Neural cell (in vitro differentiated cells): ENCODE data around the gene COL9A1. TPM values are rescaled to one million over a fixed set of nuclear protein-coding genes. Genes with fewer than 3 reads are reported as not detected.
"Not testable (repeated sequence)": the region's sequence is repeated elsewhere in the genome, so short reads cannot be mapped to it uniquely, and the experiment has no call there.

ENCODE experiments used
- H2AFZ ChIP-seq: fragments of 200-600, 300-800 bp; sonication (generic), shearing (Covaris generic); 2 replicates; pipeline ENCODE4 v1.6.0; 2014; ENCODE audit warnings: low read depth, mild to moderate bottlenecking, antibody characterized with exemption, low read length, moderate library complexity
- H3F3A ChIP-seq: fragments of 200-600 bp; shearing (Covaris generic); 2 replicates; pipeline ENCODE4 v1.6.1; 2016; ENCODE audit warnings: mild to moderate bottlenecking, moderate library complexity, mixed read lengths, antibody characterized with exemption, low read length; ENCODE audit not compliant: insufficient read depth, poor library complexity, severe bottlenecking
- H3K27ac ChIP-seq: fragments of 200-600, 300-800 bp; sonication (generic), shearing (Covaris generic); 2 replicates; pipeline ENCODE4 v1.5.1; 2014; ENCODE audit warnings: mild to moderate bottlenecking, low read length, moderate library complexity
- H3K27me3 ChIP-seq: fragments of 300-800, 200-600 bp; sonication (generic), shearing (Covaris generic); 2 replicates; pipeline ENCODE4 v1.6.0; 2014; ENCODE audit warnings: mild to moderate bottlenecking, low read depth, low read length, moderate library complexity; ENCODE audit not compliant: insufficient read depth
- H3K36me3 ChIP-seq: fragments of 300-800, 200-600 bp; sonication (generic), shearing (Covaris generic); 2 replicates; pipeline ENCODE4 v1.5.1; 2014; ENCODE audit warnings: mild to moderate bottlenecking, antibody characterized with exemption, low read length, moderate library complexity; ENCODE audit not compliant: insufficient read depth
- H3K4me2 ChIP-seq: fragments of 300-800, 200-600 bp; sonication (generic), shearing (Covaris generic); 2 replicates; pipeline ENCODE4 v1.6.0; 2014; ENCODE audit warnings: mild to moderate bottlenecking, low read length
- H3K4me3 ChIP-seq: fragments of 300-800, 200-600 bp; sonication (generic), shearing (Covaris generic); 2 replicates; pipeline ENCODE4 v1.5.1; 2014; ENCODE audit warnings: mild to moderate bottlenecking, low read length, moderate library complexity
- H3K79me2 ChIP-seq: fragments of 200-600 bp; shearing (Covaris generic); replicated peaks from 2 replicates; pipeline ENCODE4 v1.6.0; 2014; ENCODE audit warnings: mild to moderate bottlenecking, low read length, moderate library complexity; ENCODE audit not compliant: insufficient read depth
- H3K9ac ChIP-seq: fragments of 300-800, 200-600 bp; sonication (generic), shearing (Covaris generic); 2 replicates; pipeline ENCODE4 v1.6.1; 2016; ENCODE audit warnings: mild to moderate bottlenecking, low read length, mixed read lengths
- H3K9me2 ChIP-seq: fragments of 200-600 bp; shearing (Covaris generic); 2 replicates; pipeline ENCODE4 v1.6.1; 2016; ENCODE audit warnings: mild to moderate bottlenecking, low read length, mixed read lengths; ENCODE audit not compliant: insufficient read depth
- H3K9me3 ChIP-seq: fragments of 200-600, 300-800 bp; sonication (generic), shearing (Covaris generic); 2 replicates; pipeline ENCODE4 v1.6.1; 2016; ENCODE audit warnings: mild to moderate bottlenecking, mixed run types, low read length, moderate library complexity, mixed read lengths
- H4K20me1 ChIP-seq: fragments of 200-600 bp; shearing (Covaris generic); 2 replicates; pipeline ENCODE4 v1.6.1; 2016; ENCODE audit warnings: mild to moderate bottlenecking, mixed run types; ENCODE audit not compliant: insufficient read depth
- CTCF ChIP-seq: fragments of 450-650 bp; IDR thresholded peaks from 2 replicates; pipeline ENCODE4 v1.5.1; 2014; ENCODE audit warnings: antibody characterized with exemption, mild to moderate bottlenecking, moderate library complexity; ENCODE audit not compliant: poor library complexity, severe bottlenecking
- EP300 ChIP-seq: fragments of 450-650 bp; conservative IDR thresholded peaks from 2 replicates; pipeline ENCODE4 v1.6.1; 2014; ENCODE audit warnings: antibody characterized with exemption, mild to moderate bottlenecking, moderate library complexity; ENCODE audit not compliant: poor library complexity, severe bottlenecking
- EZH2 ChIP-seq: fragments of 200-600, 300-800 bp; shearing (Covaris generic), sonication (generic); IDR thresholded peaks from 2 replicates; pipeline ENCODE4 v1.6.1; 2014; ENCODE audit warnings: antibody characterized with exemption, low read length, borderline replicate concordance, mild to moderate bottlenecking; ENCODE audit not compliant: insufficient read depth, poor library complexity, severe bottlenecking
- MXI1 ChIP-seq: fragments of 450-650 bp; conservative IDR thresholded peaks from 2 replicates; pipeline ENCODE4 v1.6.1; 2014; ENCODE audit warnings: antibody characterized with exemption, mild to moderate bottlenecking; ENCODE audit not compliant: poor library complexity, severe bottlenecking
- POLR2AphosphoS5 ChIP-seq: IDR thresholded peaks from 2 replicates; pipeline ENCODE4 v1.6.1; 2012
- RAD21 ChIP-seq: fragments of 450-650 bp; conservative IDR thresholded peaks from 2 replicates; pipeline ENCODE4 v1.6.1; 2014; ENCODE audit warnings: antibody characterized with exemption, mild to moderate bottlenecking, moderate library complexity
- REST ChIP-seq: IDR thresholded peaks from 2 replicates; pipeline ENCODE4 v1.6.1; 2012; ENCODE audit warnings: borderline replicate concordance
- SMC3 ChIP-seq: fragments of 450-650 bp; conservative IDR thresholded peaks from 2 replicates; pipeline ENCODE4 v1.6.1; 2014; ENCODE audit warnings: antibody characterized with exemption, mild to moderate bottlenecking, moderate library complexity; ENCODE audit not compliant: poor library complexity
- TAF1 ChIP-seq: IDR thresholded peaks from 2 replicates; pipeline ENCODE4 v1.6.1; 2012; ENCODE audit warnings: low read depth
- polyA plus RNA-seq: library from polyadenylated mRNA; depleted of rRNA; stranded (reverse); fragments of >200 nt; gene quantifications from 2 replicates; pipeline ENCODE4 v1.2.3, GENCODE V29; 2014

Gene COL9A1
- polyA plus RNA-seq, 1 donor from 2014 or later: 1.0 TPM

- Histone ChIP-seq H3F3A (no peaks in the 10 kb centered on the region), H2AFZ (no peak overlapping the region), H3K4me2 (no peak overlapping the region), H3K9ac (no peak overlapping the region), H3K27me3 (no peaks in the 10 kb centered on the region), H3K9me2 (no peaks in the 10 kb centered on the region), H3K79me2 (no peaks in the 10 kb centered on the region), H3K4me3 (no peak overlapping the region), H3K27ac (no peak overlapping the region), H3K36me3 (no peaks in the 10 kb centered on the region), H3K9me3 (no peaks in the 10 kb centered on the region), H4K20me1 (no peaks in the 10 kb centered on the region)
- TF ChIP-seq EZH2: no peak
- TF ChIP-seq MXI1: no peak
- no peak for TF ChIP-seq RAD21
- TF ChIP-seq EP300: no peak
- no peak for TF ChIP-seq TAF1
- no peak for TF ChIP-seq REST
- no peak for TF ChIP-seq CTCF
- TF ChIP-seq SMC3: no peak
- TF ChIP-seq POLR2AphosphoS5: no peak
These were observed 42.7 kb upstream of the COL9A1 start for GRCh38 chr6:70345619-70346018.

DNA sequence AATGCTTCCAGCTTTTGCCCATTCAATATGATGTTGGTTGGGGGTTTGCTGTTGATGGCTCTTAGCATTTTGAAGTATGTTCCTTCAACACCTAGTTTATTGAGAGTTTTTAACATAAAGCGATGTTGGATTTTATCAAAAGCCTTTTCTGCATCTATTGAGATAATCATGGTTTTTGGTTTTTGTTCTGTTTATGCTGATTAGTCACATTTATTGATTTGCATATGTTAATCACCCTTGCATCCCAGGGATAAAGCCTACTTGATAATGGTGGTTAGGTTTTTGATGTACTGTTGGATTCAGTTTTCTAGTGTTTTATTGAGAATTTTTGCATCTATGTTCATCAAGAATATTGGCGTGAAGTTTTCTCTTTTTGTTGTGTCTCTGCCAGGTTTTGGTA, 40.4 kb upstream of the COL9A1 start:
- no peaks in the 10 kb centered on the region for H4K20me1 ChIP-seq
- H3K36me3 ChIP-seq: no peaks in the 10 kb centered on the region
- H3K27me3 ChIP-seq: no peaks in the 10 kb centered on the region
- no peaks in the 10 kb centered on the region for H3K9me2 ChIP-seq
- no peak overlapping the region for H3K4me3 ChIP-seq
- no peak overlapping the region for H3K27ac ChIP-seq
- no peak overlapping the region for H3K4me2 ChIP-seq
- H3K9ac ChIP-seq: no peak overlapping the region
- no peak overlapping the region for H2AFZ ChIP-seq
- TF ChIP-seq SMC3 (no peak), REST (no peak), POLR2AphosphoS5 (no peak), EP300 (no peak), TAF1 (no peak), EZH2 (no peak), CTCF (no peak), RAD21 (no peak), MXI1 (no peak)
- H3K9me3 ChIP-seq: no peaks in the 10 kb centered on the region
- no peaks in the 10 kb centered on the region for H3F3A ChIP-seq
- H3K79me2 ChIP-seq: no peaks in the 10 kb centered on the region

DNA sequence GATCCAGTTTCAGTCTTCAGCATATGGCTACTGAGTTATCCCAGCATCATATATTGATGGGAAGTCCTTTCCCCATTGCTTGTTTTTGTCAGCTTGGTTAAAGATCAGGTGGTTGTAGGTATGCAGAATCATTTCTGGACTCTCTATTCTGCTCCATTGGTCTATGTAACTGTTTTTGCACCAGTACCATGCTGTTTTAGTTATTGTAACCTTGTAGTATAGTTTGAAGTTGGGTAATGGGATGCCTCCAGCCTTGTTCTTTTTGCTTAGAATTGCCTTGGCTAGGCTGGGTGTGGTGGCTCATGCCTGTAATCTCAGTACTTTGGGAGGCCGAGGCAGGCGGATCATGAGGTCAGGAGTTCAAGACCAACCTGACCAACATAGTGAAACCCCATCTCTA, 36.9 kb upstream of the COL9A1 start:
- not testable (repeated sequence) for H3K27ac ChIP-seq, H4K20me1 ChIP-seq, H3K4me2 ChIP-seq, H3K36me3 ChIP-seq, H2AFZ ChIP-seq, H3K27me3 ChIP-seq, H3K79me2 ChIP-seq, H3K9me2 ChIP-seq, H3K9ac ChIP-seq, H3F3A ChIP-seq, H3K4me3 ChIP-seq, H3K9me3 ChIP-seq
